Measurements from ENCODE around the gene TBC1D2B.

- TF ChIP-seq CTCF (conservative IDR thresholded peaks at IDR 0.05) (no peak), ZFX (IDR thresholded peaks at IDR 0.05) (no peak)
These were observed 69.3 kb downstream of the TBC1D2B start for GRCh38 chr15:78007964-78008886.
